ENCODE results near the gene RRM1. TPM values are rescaled to one million over a fixed set of nuclear protein-coding genes. Genes with fewer than 3 reads are reported as not detected.
"Not testable (repeated sequence)": the region's sequence is repeated elsewhere in the genome, so short reads cannot be mapped to it uniquely, and the experiment has no call there.

RRM1 gene
- total RNA-seq (2014; rRNA removed; shearing (Covaris generic)), result 174 and 250 TPM in 2 replicates

DNA sequence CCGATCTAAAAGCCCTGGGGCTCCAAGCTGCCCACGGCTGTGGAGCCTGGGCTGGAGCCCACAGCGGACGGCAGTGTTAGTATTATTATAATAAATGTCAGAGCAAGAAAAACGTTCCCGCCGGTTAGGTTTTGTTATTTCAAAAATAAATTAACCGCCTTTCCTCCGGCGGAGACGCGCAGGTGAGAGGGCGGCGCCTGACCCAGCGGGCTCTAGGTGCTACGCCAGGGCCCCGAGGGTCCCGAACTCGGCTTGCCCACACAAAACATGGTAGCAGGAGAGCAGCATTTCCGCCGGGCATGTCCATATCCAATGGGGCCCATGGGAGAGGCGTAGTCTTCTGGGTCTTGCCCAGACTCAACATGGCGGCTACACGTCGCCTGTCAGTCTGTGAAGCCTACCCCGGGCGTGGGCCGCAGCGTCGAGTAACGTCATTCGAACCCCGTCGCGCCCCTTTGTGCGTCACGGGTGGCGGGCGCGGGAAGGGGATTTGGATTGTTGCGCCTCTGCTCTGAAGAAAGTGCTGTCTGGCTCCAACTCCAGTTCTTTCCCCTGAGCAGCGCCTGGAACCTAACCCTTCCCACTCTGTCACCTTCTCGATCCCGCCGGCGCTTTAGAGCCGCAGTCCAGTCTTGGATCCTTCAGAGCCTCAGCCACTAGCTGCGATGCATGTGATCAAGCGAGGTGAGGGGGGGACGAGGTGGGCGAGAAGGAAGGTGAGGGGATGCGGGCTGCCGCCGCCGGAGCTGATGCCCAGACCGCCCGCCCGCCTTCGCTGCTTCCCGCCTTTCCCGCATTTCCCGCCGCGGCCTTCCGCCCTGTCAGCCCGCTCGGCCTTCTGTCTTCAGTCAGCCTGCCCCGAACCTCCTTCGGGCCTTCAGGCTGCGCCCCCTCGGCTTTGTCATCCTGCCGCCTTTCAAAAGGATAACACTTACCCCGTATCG is at the start of gene RRM1:
Gene RRM1 (plus strand): TSS at position 452 of the 944 bp plus-strand sequence. CDS start 214 bp downstream, at position 666.
- peak; percentile 97 for DNase-seq (ENCODE audit: low read depth)

DNA sequence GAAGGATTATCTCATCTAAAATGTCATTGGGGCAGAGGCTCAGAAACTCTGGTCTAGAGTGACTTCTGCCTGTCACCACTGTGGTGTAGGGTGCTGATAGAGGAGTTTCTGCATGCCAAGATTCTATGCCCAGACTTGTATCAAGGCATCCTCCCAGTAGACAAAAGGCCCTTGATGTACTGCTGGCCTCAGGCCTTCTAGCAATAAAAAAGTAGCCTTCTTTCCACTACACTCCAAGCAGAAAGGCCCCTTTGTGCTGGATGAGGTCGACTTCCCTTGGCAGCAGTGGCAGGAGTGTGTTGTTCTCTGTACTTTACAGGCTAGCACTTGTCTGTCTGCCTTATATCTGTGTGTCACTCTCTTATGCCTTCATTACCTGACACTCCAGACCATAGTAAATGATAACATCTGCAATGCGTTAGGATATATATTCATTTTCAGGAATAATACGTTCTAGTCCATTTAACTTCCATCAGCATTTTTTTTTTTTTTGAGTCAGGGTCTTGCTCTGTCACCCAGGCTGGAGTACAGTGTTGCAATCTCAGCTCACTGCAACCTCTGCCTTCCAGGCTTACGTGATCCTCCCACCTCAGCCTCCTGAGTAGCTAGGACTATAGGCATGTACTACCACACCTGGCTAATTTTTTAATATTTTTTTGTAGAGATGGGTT is 49.5 kb upstream of the RRM1 start:
- DNase-seq (ENCODE audit: low read depth), result no peak

DNA sequence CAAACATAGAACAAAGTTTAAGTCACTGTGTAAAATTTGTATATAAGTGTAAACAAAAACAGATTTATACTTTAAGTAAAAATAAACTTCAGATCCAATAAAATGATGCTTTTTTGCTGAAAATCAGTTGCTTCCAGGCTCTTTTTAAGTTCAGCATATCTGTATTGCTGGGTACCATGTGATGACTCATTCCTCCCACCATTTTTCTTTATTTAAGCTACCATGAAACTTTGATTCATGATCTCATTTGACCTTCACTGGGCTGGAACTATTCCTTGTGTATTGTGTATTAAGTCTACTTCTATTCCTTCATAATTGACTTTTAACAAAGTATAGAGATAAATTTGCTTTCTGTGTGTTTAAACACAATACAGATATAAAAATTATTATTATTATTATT is 46.3 kb upstream of the RRM1 start:
- peak; percentile 41 for DNase-seq (ENCODE audit: low read depth)

DNA sequence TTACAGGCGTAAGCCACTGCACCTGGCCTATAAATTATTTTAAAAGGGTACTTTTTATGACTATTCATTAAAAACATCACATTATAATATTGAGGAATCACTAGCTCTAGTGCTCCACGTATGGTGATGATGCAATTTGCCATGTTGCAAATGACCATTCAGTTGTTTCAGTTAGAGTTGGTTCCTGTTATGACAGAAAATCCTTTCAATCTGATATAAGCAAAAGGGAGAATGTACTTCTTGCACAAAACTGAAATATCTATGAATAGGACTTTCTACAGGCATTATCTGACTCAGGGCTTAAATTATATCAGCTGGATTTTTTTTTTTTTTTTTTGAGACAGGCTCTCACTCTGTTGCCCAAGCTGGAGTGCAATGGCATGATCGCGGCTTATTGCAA is 45.6 kb upstream of the RRM1 start:
- DNase-seq (ENCODE audit: low read depth), result no peak

DNA sequence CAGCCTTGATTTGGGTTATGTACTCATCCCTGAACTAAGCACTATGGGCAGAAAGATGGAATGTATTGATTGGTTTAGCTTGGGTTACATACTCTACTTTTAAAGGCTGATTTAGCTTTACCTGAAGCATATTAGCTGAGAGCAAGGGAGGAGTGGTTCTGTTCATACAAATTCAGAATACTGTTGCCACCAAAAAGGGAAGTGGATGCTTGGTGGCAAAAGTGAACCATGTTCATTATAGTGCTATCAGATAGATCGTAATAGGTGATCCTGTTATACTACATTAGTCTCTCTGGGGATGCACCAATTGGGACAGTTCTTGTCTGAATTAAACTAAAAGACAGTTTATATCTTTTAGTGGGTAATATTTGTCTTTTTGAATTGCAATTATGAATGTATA is 44.5 kb upstream of the RRM1 start:
- DNase-seq (ENCODE audit: low read depth), result no peak

DNA sequence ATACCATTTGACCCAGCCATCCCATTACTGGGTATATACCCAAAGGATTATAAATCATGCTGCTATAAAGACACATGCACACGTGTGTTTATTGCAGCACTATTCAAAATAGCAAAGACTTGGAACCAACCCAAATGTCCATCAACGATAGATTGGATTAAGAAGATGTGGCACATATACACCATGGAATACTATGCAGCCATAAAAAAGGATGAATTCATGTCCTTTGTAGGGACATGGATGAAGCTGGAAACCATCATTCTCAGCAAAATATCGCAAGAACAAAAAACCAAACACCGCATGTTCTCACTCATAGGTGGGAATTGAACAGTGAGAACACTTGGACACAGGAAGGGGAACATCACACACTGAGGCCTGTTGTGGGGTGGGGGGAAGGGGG is 41.4 kb upstream of the RRM1 start:
- not testable (repeated sequence) for DNase-seq (ENCODE audit: low read depth)

DNA sequence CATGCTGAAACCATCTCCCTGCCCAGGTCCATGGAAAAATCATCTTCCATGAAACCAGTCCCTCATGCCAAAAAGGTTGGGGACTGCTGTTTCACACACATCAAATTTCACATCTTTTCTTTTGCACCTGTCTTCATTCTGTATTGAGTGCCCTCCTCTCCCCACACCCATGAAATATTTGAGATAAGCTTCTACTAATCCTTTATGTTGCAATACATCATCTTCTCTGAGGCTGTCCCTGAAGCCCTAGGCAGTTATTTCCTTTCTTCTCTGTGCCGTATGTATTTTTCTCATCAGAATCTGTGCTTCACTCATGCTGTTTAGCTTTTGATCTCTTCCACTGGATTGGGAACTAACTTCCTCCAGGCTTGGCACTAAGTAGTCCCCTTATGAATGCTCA is 40.0 kb upstream of the RRM1 start:
- no peak for DNase-seq (ENCODE audit: low read depth)

DNA sequence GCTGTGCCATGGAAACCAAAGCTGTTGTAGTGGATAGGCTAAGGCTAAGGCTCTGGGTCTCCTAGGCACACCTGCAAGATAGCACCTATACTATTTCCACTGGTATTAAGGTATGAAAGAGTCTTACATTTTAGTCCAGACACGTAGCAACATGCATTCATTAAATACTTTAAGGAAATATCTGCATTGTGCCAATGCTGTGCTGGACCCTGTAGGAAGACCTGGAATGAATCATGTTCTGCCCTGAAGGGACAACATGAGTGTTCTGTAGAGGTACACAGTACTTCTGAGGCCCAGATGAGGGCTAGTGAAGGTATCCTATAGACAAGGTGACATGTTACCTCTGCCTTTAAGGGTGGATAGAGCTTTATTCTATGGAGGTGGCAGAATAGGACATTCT is 35.2 kb upstream of the RRM1 start:
- no peak for DNase-seq (ENCODE audit: low read depth)

DNA sequence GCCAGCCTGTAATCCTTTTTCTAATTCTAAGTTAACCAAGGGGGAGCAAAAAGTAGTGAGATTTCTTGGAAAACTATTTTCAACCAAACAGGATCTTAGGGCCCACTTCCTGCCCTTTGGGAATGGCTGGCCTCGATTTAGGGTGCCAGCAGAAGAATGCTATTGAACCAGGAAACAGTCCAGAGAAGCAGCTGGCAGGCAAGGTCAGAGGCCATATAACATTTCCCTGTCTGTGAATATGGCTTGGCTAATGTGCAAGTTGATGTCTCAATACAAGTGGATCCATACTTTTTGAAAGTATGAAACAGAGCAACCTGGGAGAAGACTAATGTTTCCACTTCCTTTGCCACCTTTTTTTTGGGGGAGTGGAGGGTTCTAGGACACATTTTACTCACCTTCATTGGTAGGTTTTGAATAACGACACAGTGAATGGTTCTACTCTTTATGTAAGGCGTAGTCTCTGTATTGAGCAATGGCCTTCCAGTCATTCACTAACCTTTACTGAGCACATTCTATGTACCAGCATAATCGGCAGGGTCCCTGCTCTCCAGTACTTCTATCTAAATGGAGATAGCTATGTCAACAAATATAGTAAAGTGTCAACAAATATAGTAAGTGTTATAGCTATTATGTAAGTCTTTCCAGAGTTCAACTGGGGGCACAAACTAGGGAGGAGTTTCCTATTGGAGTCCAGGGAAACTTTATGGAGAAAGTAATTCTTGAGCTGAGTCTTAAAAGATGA is 34.2 kb upstream of the RRM1 start:
- DNase-seq (ENCODE audit: low read depth), result no peak

DNA sequence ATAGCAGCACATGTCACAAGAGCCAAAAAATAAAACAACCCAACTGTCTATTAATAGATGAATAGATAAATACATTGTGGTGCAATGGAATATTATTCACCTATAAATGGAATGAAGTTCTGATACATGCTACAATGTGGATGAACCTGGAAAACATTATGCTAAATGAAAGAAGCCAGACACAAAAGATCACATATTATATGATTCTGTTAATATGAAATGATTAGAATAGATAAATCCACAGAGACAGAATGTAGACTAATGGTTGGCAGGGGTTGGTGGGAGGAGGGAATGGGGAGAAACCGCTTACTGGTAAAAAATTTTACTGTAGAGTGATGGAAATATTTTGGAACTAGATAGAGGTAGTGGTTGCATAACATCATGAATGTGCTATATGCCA is 32.9 kb upstream of the RRM1 start:
- DNase-seq (ENCODE audit: low read depth), result no peak

DNA sequence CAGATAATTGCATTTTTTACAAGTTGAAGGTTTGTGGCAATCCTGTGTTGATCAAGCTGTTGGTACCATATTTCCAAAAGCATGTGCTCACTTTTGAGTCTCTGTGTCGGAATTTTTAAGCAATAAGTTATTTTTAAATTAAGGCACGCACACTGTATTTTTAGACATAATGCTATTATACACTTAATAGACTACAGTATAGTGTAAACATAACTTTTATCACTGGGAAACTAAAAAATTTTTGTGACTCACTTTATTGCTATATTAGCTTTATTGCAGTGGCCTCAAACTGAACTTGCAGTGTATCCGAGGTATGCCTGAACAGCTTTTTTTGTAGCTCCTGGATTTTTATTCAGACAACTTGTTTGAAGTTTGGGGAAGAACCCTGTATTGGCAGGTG is 31.3 kb upstream of the RRM1 start:
- DNase-seq (ENCODE audit: low read depth), result no peak

DNA sequence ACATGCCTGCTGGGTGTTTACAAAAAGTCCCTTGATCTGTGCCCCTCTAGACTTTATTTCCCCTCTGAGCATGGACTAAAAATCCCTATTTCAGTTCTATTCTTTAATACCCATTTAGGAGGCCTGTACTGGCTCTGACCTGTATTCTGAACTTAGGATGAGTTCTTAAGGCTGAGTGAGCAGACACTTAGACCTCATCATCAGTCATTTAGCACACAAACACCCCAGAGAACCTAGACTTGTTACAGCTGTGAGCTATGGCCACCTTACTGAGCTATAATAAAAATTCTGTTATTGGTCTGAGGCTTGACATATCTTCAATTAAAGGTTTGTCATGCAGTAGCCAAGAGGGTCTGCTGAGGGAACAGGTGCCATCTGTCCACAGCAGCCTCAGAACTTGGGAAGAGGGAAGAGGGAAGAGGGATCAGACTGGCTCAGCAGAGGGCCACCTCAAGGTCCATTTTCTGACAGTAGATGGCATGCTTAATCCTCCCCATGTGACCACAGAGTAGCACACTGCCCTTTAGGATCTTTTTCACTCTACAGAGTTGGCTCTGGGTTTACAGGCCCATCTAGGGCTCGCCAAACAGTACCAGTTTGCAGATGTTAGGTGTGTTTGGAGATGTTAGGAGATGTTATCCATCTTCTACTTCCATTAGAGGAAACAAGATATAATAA is 30.2 kb upstream of the RRM1 start:
- DNase-seq (ENCODE audit: low read depth), result no peak

DNA sequence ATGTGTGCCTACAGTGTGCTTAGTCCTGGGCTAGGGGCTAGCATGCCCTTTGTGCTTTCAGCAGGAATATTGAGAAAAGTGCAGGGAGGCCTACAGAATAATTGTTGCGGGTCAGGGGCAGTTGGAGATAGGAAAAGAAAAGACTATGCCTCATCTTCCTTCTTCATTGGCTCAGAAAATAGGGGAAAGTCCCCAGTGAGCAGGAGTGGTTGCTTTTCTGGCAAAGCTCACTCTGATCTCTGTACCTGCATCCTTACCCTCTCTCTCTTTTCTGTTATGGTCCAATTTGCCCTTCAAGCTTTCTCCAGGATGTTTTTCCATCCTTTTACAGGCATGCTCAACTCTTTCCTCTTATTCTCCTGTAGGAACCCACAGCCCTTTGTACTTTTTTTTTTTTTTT is 29.5 kb upstream of the RRM1 start:
- DNase-seq (ENCODE audit: low read depth), result no peak

DNA sequence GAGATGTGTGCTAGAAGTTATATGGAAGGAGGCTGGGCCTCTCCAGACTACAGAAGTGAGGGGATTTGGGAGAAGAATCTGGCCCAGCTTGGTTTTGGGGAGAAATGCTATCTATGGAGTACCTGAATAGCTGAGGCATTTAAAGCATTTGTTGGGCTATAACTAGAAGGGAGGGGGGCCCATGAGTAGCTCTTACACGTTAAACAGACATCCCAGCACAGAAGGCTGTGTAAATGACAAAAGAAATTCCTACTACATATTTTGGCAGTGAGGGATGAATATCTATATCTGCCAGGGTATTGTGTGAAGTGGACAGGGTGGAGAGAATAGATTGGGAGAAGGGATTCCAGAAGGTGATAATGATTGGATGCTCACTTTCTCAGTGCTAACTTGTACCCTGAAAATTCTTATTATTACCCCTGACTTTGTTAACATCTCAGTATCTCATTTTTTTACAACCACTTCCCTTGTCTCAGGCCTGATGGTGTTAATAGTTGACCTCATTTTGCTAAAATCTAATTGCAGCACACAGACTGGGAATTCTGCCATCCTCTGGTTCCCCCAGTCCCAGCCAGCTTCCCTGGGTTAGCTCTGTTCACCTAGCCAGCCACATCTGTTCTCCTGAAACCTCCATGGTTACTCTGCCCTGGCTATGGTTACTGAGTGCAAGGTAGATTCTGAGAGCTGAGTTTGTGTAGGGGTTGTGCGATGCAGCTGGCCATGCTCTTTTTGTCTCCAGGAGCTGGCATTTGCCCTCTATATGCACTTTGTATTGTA is 28.8 kb upstream of the RRM1 start:
- DNase-seq (ENCODE audit: low read depth), result no peak

DNA sequence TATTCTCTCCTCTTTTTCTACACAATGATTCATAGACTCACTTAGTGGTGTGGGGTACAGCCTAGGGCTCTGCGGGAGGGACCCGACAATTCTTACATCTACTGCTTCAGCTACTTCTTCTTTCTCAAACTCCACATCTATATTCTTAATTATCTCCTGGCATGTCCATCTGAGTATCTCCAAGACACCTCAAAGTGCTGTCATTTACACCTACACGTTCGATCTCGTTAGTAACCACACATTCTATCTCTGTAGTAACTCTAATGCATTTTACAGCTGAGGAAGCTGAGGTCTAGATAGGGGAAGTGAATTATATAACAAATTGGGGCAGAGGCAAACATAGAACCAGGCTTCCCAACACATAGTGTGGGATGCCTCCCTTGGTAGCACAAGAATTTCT is 27.7 kb upstream of the RRM1 start:
- DNase-seq (ENCODE audit: low read depth), result no peak

DNA sequence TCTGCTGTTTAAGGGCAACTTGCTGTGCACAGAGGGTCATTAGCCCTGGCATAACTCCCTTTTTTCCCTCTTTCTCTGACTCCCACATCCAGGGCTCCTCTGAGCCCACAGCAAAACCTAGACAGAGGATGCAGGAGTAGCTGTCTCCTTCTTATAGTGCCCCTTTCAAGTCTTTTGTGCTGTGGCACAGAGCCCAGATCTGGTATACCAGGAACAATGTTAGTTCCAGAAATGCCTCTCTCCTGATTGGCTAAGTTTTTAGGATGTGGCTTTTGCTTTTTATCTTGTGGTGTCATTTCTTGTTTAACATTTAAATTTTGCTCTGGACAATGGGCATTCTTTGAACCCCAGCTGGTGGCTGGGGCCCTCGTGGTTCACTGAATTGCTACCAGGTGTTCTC is 25.6 kb upstream of the RRM1 start:
- peak; percentile 45 for DNase-seq (ENCODE audit: low read depth)

DNA sequence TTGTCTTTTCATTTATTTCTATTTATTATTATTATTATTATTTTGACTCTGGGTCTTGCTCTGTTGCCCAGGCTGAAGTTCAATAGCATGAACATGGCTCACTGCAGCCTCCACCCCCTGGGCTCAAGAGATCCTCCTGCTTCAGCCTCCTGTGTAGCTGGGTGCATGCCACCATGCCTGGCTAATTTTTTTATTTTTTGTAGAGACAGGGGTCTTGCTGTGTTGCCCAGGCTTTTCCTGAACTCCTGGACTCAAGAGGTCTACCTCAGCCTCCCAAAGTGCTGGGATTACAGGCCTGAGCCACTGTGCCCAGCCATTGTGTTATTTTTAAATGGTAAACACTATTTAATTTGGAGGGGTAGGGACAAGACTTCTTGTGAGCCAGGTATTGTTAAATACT is 23.3 kb upstream of the RRM1 start:
- DNase-seq (ENCODE audit: low read depth), result no peak

DNA sequence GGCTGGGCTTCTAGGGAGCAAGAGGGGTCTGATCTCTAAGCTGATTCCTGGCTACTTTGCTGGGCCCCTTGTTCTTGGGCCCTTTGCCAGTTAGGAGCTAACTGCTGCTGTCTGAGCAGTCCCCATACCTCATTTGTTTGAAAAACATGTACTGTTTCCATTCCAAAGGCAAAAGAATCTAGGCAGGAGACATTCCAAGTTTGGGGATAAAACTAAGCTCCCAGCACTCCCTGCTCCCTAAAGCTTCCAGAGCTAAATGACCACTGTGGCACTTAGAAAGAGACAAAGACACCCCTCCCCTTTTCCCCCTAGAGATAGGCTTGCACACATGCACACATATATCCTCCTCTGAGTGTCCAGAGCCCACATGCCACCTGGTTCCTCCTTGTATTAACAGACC is 22.7 kb upstream of the RRM1 start:
- DNase-seq (ENCODE audit: low read depth), result no peak

DNA sequence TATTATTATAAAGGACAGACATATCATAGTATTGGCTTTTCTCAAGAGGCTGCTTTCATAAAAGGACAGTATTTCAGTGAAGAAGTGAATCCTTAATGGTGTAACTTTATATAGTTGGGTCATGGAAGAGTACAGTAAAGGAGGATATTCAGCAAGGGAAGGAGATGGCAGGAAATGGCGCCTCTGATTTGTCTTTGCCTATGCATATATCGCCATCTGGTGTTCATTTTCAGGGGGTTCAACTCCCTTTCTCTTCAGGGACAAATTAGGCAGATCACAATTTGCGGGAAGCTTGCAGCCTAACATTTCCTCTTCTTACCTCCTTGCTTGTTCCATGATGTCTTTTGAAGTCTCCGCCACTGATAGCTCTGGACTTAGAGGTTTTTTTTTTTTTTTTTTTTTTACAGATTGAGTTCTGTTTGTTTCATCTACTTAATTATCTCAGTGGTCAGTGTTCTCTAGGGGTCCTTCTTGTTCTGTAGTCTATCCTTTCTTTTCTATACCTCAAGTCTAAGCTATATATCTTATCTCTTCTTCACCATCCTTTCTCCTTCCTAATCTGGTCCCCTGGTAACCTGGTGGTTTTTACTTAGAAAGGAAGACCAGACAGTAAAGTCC is 21.8 kb upstream of the RRM1 start:
- peak; percentile 74 for DNase-seq (ENCODE audit: low read depth)

DNA sequence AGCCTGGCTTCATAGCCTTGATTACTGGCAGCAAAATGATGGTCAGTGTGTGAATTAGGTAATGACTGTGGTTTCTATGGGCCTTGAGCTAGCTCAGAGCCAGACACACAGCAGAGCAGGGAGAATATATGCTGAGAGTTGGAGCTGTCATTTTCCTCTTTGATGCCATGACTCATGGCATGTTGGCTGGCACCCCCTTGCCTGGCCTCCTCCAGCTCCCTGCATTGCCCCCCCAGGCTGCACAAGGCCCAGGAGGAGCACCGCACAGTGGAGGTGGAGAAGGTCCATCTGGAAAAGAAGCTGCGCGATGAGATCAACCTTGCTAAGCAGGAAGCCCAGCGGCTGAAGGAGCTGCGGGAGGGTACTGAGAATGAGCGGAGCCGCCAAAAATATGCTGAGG is 20.3 kb upstream of the RRM1 start:
- no peak for DNase-seq (ENCODE audit: low read depth)

DNA sequence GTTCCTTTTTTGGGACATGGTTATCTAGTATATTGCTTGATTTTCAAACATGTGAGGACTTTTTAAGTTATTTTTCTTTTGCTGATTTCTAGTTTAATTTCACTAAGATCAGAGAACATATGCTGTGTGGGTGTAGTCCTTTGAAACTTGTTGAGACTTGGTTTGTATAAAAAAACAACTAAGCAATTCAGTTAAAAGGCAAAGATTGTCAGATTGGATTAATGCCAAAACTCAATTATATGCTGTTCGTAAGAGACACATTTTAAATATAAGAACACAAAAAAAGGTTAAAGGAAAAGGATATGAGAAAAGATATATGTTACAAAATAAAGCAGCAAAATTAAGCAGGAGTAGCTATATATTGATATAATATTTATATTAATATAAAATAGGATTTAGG is 17.8 kb upstream of the RRM1 start:
- no peak for DNase-seq (ENCODE audit: low read depth)

Measured in M059J (cell line).